Hematopoietic multipotent progenitor cell treated with erythropoietin and hydrocortisone succinate and interleukin-3 and kit ligand, for 4 days (in vitro differentiated cells): Measurements from ENCODE around the gene GET4.
"Not testable (repeated sequence)": the region's sequence is repeated elsewhere in the genome, so short reads cannot be mapped to it uniquely, and the experiment has no call there.

Experiments used
- DNase-seq: peaks from one replicate; pipeline ENCODE4 v3.0.0-alpha.2; 2015

The GET4 gene

GRCh38 chr7:846958-847650, 29.2 kb upstream of the GET4 start:
- DNase-seq, result not testable (repeated sequence)

DNA sequence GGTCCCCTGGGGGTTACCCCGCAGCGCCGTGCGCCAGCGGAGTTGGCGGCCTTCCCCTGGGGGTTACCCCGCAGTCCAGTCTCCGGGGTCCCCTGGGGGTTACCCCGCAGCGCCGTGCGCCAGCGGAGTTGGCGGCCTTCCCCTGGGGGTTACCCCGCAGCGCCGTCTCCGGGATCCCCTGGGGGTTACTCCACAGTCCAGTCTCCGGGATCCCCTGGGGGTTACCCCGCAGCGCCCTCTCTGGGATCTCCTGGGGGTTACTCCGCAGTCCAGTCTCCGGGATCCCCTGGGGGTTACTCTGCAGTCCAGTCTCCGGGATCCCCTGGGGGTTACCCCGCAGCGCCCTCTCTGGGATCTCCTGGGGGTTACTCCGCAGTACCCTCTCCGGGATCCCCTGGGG, 28.6 kb upstream of the GET4 start:
- not testable (repeated sequence) for DNase-seq

DNA sequence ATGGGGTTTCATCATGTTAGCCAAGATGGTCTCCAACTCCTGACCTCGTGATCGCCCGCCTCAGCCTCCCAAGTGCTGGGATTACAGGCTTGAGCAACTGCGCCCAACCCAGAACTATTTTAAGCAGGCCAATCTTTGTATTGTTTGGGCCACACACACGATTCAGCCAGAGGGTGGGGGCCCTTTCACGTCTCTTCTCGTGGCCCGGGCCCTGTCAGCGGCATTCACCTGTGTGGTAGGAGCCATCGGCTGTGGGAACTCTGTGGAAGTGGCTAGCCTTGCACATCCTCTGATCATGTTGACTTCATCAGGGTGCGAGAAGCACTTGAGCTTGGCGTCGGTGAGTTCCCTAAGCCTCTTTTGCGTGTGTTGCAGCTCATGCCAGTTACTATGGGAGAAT, 27.2 kb upstream of the GET4 start:
- DNase-seq, result no peak

GRCh38 chr7:849781-850180, 26.6 kb upstream of the GET4 start:
- no peak for DNase-seq

GRCh38 chr7:851204-851603, 25.1 kb upstream of the GET4 start:
- DNase-seq, result no peak

DNA sequence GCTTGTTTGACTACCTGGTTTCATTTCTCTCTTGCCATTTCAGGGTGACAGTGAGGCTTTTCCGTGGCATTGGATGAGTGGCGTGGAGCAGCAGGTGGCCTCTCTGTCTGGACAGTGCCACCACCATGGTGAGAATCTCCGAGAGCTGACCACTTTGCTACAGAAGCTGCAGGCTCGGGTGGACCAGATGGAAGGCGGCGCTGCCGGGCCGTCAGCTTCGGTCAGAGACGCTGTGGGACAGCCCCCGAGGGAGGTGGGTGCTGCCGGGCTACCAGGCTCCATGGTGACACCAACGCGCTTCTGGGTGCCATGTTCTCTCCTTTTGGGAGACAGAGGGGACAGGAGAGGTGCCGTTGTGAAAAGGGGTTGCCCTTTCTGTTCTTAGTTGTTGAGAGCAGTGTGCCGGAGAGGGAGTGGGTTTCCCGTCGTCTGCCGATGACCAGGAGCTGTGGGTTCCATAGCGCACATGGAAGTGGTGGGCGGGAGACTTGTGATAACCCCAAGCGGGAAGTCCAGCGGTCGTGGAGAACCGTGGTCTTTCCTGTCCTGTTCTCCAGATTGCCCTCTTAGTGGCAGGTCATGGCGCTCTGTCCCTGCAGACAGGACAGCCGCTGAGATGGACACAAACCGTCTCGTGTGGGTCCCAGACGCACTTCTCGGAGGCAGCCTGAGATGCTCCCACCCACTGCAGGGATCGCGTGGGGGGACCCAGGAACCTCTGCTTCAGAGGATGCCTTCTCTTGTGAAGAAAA, 22.8 kb upstream of the GET4 start:
- DNase-seq, result no peak

DNA sequence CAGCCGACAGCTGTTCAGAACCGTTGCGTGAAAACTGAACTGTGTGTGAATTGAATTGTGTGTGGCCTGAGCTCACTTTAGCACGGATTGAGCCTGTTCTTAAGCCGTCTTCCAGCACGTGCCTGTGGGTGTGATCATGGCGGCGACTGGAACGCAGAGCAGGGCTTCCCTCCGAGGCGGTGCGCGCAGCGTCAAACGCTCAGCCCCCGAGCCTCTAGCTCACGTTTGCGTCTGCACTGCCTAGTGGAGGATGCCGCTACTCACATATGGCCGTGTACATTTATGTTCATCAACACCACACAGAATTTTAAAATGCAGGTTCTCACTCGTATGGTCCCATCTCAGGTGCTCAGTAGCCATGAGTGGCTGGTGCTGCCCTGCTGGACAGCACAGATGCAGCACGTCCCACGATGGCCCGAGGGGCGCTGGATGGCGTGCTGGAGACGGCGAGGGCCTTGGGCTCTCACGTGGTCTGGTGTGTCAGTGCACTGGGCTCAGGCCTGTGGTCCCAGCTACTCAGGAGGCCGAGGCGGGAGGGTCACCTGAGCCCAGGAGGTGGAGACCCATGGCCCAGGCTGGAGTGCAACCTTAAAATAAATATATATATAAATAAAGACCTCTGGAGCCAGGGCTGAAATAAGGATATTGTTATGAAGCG, 22.1 kb upstream of the GET4 start:
- no peak for DNase-seq

DNA sequence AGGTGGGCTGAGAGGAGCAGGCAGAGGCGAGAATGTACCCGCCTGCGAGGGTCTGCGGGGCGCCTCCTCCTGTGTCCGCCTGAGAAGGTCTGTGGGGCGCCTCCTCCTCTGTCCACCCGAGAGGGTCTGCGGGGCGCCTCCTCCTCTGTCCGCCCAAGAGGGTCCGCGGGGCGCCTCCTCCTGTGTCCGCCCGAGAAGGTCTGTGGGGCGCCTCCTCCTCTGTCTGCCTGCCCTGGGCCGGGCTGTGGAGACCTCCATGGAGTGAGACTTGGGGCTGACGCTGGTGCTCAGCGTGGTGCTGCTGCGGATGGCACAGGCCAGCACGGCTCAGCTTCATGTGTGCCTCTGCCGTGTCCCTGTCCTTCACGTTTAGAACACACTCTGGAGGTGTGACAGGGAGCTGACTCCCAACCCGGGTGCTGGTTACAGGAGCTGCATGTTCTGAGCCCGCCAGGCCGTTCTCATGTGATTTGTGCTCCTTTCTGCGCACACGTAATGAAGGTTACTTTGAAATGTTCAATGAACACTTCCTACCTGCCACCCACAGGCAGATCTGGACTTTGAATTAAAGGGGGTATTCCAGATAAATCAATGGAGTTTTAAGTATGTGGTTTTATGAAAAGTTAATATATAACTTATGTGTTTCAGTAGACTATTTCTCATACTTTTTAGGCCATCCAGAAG, 20.5 kb upstream of the GET4 start:
- DNase-seq, result no peak

GRCh38 chr7:856444-857095, 19.8 kb upstream of the GET4 start:
- DNase-seq, result no peak

DNA sequence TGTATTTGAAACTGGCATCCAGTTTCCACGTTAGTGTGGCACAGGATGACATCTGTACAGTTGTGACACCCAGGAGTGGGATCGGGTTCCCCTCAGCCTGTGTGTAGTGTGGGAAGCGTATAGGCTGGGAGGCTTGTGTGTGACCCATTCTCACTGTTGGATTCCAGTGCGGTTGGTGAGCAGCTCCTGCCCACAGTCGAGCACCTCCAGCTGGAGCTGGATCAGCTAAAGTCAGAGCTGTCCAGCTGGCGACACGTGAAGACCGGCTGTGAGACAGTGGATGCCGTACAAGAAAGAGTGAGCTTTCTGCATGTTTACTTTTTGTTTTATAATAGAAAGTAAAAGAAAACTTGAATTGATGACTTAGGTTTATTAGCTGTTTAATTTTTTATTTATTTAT, 18.7 kb upstream of the GET4 start:
- no peak for DNase-seq

- no peak for DNase-seq
These were observed 16.9 kb upstream of the GET4 start for GRCh38 chr7:859359-860030.

DNA sequence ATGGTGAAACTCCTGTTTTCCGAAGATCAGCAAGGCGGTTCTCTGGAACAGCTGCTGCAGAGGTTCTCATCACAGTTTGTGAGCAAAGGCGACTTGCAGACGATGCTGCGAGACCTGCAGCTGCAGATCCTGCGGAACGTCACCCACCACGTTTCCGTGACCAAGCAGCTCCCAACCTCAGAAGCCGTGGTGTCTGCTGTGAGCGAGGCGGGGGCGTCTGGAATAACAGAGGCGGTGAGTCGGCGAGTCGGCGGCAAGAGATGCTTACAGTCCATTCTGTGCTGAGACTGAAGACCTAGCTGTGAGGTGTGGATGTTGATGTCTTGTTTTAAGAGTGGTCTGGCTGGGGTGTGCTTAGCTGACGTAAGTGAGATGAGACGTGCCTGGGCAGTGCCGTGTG, 16.2 kb upstream of the GET4 start:
- DNase-seq, result no peak

DNA sequence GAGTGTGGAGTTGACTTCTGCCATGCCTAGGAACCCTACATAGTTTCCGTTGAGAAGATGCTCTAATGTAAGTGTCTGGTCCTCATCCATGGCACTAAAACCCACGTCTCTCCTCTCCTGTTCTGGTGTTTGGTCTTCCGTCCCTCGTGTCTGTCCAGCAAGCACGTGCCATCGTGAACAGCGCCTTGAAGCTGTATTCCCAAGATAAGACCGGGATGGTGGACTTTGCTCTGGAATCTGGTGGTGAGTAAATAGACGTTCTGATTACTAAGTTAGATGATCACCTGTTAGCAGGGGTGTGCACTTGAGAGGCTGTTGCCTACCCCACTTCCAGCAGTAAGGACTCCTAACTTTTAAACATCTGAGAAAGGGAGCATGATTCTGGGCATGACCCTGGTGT, 15.1 kb upstream of the GET4 start:
- no peak for DNase-seq

DNA sequence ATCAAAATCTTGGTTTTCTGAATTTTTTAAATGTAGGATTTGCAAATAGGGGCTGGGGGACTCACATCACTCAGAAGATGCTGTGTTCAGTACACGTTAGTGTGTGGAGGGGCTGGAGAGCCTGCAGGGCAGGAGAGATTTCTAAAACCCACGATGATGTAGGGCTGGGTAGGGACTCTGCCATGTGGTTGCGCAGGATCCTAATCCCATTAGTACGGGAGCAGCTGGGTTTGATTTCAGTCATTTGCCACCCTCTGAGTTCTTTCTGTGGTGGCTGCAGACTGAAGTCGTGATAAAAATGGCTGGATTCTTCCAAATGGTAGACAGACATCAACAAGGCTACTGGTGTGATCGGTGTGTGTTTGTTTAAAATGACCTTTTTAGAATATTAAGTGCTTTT, 14.2 kb upstream of the GET4 start:
- no peak for DNase-seq

GRCh38 chr7:863106-863505, 13.2 kb upstream of the GET4 start:
- DNase-seq, result no peak

GRCh38 chr7:865921-866320, 10.4 kb upstream of the GET4 start:
- DNase-seq, result no peak

DNA sequence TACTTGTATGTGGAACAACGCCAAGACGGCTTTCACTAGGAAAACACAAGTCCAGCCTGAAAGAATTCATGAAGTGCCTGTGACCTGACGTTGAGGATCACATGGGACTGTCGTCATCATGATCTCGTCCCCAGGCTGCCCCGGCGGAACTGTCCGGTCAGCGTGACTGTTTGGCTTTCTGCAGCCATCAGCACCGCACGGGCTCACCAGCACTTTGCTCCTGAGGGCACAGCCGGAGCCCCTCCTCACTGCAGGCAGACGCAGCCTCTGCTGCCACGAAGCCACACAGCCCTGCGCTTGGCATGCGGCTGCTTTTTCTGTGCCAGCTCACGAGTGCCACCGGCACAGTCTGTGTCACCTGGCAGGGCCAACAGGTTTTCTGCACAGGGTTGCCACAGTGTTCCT, 9.4 kb upstream of the GET4 start:
- DNase-seq, result no peak

DNA sequence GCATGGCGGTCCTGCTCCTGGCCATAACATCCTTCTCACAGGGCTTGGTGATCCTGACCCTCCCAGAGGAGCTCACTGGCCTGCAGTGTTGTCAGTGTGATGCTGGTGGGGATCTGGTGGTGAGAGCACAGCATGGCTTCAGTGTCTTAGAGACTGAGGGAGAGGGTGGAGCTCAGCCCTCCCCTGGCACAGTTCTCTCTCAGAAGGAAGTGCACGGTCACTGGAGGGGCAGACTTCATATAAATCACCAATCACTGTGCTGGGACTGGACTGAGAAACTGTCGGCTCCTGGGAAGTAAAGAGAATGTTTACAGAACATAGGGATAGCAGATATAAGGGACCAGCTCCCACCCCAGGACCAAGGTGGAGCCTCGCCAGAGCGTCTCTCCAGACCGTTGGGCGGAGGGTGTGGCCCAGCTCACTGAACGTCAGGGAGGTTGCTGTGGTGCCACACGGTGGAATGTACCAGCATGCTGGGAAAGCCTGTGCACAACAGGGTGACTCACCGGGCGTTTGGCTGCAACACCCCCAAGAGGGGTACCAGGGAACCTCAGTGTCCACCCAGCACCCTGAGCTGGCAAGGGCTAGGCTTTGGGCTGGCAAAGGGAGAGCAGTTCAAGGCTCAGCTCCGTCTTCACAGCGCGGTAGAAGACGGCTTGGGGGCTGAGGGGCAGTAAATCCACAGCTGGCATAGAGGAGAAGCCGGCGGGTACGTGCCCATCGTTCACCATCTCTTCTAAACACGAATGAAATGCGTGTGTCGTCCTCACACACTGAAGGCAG, 8.8 kb upstream of the GET4 start:
- DNase-seq, result peak; percentile 52

DNA sequence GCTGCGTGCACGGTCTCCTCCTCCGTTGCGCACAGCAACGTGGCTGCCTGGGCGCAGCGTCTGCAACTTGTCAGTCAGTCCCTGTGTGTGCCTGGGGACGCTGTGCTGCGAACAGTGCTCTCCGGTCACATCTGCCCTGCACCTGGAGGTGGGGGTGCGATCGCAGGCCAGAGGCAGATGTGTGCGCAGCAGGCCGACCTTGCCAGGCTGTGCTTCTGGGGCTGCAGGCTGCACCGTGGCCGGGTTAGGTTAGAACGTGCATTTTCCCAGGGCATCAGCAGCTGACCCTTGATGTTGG, 8.2 kb upstream of the GET4 start:
- DNase-seq, result no peak

DNA sequence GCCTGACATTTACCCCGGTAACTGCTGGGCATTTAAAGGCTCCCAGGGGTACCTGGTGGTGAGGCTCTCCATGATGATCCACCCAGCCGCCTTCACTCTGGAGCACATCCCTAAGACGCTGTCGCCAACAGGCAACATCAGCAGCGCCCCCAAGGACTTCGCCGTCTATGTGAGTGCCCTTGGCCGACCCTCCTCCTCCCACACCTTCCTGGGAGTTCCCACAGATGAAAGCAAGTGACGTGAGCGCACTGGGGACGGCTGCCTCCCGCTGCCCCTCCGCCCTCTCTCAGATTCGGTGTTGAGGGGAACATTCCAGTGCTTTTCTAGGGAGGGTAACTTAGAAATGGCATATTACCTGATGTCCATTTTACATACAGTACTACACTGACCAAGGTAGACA, 7.0 kb upstream of the GET4 start:
- DNase-seq, result no peak

DNA sequence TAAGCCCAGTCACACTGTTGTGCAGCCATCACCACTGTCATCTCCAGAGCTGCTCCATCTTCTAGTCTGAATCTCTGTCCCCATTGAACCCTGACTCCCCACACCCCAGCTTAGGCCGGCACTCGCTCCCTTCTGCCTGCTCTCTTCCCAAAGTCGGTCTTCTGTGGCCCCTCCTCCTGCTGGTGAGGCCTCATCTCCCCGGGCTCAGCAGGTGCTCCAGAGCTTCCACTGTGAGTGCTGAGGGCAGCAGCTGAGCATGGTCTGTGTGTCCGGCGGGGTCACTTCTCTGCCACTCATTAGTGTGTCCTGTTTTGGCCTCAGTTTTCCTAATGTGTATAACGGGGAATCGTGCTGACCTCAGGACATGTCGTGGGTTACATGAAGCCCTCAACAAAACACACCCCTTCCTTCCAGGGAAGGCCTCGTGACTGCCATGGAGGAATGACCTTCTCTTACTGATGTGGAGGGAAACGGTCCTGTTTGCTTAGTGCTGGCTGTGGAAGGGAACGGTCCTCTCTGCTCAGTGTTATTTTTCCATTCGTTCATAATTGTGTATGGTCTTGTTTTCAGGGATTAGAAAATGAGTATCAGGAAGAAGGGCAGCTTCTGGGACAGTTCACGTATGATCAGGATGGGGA, 4.3 kb upstream of the GET4 start:
- no peak for DNase-seq
